Cerebellar cortex (tissue), 1 donor: ENCODE data around the gene GABRD.
"Not testable (repeated sequence)": the region's sequence is repeated elsewhere in the genome, so short reads cannot be mapped to it uniquely, and the experiment has no call there.

Experiments
- DNase-seq: peaks from one replicate; pipeline ENCODE4 v3.0.0-alpha.2; 2015; ENCODE audit warnings: low spot score

Gene GABRD

GRCh38 chr1:2019172-2019543, at the start of gene GABRD:
Gene GABRD (plus strand): TSS chr1:2019345. CDS start chr1:2019424, 79 bp downstream.
- DNase-seq, result no peak

GRCh38 chr1:1969505-1969900, 49.6 kb upstream of the GABRD start:
- no peak for DNase-seq

GRCh38 chr1:1969953-1970716, 49.0 kb upstream of the GABRD start:
- DNase-seq, result no peak

GRCh38 chr1:1971017-1971416, 48.1 kb upstream of the GABRD start:
- DNase-seq, result no peak

GRCh38 chr1:1971688-1972087, 47.5 kb upstream of the GABRD start:
- DNase-seq, result no peak

- no peak for DNase-seq
Observed at GRCh38 chr1:1972976-1973715, 46.0 kb upstream of the GABRD start.

GRCh38 chr1:1973716-1974642, 45.2 kb upstream of the GABRD start:
- no peak for DNase-seq

GRCh38 chr1:1974834-1975233, 44.3 kb upstream of the GABRD start:
- no peak for DNase-seq

GRCh38 chr1:1975535-1975934, 43.6 kb upstream of the GABRD start:
- DNase-seq, result no peak

GRCh38 chr1:1976031-1976430, 43.1 kb upstream of the GABRD start:
- DNase-seq, result no peak

GRCh38 chr1:1978108-1978507, 41.0 kb upstream of the GABRD start:
- no peak for DNase-seq

GRCh38 chr1:1978690-1979481, 40.3 kb upstream of the GABRD start:
- DNase-seq, result not testable (repeated sequence)

- DNase-seq, result no peak
Observed at GRCh38 chr1:1979482-1980165, 39.5 kb upstream of the GABRD start.

- DNase-seq, result no peak
Observed at GRCh38 chr1:1980467-1981141, 38.5 kb upstream of the GABRD start.

GRCh38 chr1:1981142-1981500, 38.0 kb upstream of the GABRD start:
- DNase-seq, result no peak

- not testable (repeated sequence) for DNase-seq
Observed at GRCh38 chr1:1981631-1982327, 37.4 kb upstream of the GABRD start.

- DNase-seq, result no peak
Observed at GRCh38 chr1:1982379-1983232, 36.5 kb upstream of the GABRD start.

- DNase-seq, result no peak
Observed at GRCh38 chr1:1984560-1985070, 34.5 kb upstream of the GABRD start.
